HG03571 (cell line): Measurements from ENCODE around the gene ARMH4.

ENCODE experiments used
- ATAC-seq: cut with Tn5 transposase; IDR thresholded peaks from one replicate; pipeline ENCODE4 v1.9.1; 2021; ENCODE audit not compliant: unreplicated experiment

The ARMH4 gene

GRCh38 chr14:58055497-58056010, 96.5 kb downstream of the ARMH4 start:
- ATAC-seq: no peak

GRCh38 chr14:58054100-58054499, 97.9 kb downstream of the ARMH4 start:
- ATAC-seq: no peak

DNA sequence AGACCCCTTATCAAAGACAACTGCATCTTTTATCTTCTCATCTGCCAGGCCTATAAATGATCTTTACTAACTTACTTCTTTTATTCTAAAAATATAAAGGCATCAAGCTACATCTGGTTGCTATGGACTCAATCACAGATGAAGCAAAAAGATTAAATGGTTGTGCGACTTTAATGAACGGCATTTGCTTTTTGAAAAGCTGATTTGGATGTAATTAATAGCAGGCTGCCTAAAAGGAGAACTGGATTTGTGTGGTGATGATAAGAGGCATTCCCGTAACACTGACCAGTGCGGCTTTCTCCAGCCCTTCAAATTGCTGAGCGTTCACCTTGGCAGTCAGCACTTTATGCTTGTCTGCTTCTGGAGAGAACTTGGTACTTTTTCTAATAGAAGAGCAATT, 103.8 kb downstream of the ARMH4 start:
- no peak for ATAC-seq

GRCh38 chr14:58027904-58028303, 124.1 kb downstream of the ARMH4 start:
- no peak for ATAC-seq

DNA sequence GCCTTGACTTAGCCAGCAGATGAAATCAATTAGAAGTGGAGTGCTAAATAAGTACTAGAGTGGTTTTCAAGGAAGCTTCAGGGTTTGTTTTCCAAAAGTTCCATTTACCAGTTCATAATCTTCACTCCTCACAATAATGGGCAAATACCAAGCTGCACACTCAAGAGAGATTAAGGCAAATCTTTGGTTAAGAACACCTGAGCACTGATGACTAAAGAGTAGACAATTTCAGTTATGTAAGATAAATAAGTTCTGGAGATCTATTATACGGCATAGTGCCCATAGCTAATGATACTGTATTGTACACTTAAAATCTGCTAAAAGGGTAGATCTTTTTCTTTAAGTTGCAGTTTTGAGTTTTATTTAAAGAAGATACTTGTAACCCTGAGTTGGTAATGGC, 125.0 kb downstream of the ARMH4 start:
- no peak for ATAC-seq

GRCh38 chr14:58026219-58026618, 125.8 kb downstream of the ARMH4 start:
- no peak for ATAC-seq

DNA sequence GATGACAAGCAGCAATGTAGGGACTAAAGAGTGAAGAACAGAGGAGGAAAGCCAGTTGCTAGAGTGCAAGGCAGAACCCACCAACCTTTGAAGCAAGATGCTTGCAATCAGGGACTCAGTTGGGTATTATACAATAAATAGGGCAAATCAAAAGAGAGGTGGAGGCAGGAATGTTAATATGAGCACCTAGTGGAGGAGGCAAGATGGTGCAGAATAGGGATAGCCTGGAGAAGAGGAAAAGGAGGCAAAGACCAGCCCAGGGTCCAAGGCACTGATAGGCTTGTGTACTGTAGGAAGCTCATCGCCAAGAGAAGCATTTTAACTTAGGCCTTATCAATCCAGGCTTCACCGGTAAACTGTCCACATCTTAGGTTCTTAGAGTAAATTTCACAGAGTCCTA, 137.2 kb downstream of the ARMH4 start:
- ATAC-seq: no peak

DNA sequence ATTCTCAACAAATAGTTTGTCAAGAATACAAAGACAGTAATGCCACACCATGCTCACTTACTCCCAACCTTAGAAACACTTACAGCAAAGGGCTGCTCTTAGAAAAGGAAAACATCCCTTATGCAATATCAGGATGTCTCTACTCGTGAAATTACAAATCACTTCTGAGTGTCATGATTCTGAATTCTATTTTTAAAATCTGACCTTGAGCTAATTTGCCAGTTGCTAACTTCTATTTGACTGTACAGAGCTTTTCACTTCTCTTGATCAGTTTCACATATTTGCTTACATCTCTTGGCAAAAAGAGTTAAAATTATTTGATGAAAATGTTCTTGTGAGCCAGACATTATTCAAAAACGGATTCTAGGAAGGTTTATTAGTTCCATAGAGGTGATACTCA, 149.4 kb downstream of the ARMH4 start:
- ATAC-seq: no peak

DNA sequence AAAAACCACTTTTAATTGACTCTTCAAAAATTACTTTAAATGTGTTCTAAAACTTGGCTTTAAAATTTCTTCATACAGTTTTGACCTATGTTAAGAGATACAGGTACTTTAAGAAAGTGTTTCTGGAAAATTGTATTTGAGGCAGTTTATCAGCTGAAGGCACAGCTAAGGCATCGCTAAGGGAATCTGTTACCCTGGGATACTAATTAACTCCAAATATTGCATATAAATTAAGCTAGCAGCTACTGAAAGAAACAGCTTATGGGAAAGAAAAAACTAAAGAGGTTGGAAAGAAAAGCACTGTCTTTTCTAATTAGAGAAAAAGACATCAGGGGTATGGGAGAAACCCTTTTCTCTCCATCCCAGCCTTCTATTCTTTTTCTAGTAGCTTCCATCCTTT, 152.0 kb downstream of the ARMH4 start:
- ATAC-seq: no peak

GRCh38 chr14:57999471-57999870, 152.5 kb downstream of the ARMH4 start:
- ATAC-seq: no peak

GRCh38 chr14:57998766-57999165, 153.2 kb downstream of the ARMH4 start:
- no peak for ATAC-seq

DNA sequence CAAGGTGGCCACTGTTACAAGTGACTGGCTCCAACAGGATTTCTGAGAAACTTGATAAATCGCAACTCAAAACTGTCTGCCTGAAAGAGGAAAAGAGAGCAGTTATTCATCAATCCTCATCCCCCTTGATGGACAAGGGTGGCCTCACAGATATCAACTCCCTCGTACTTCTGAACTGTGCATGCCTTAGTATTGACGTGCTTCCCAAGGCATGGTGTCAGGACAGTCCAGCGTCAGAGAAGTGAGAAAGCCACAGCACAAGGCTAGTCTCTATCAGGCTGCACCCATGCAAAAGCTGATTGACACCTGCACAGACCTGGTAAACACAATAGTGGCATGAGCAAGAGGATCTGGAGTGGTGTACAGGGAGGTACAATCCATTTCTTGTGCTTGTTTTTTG, 160.7 kb downstream of the ARMH4 start:
- no peak for ATAC-seq

DNA sequence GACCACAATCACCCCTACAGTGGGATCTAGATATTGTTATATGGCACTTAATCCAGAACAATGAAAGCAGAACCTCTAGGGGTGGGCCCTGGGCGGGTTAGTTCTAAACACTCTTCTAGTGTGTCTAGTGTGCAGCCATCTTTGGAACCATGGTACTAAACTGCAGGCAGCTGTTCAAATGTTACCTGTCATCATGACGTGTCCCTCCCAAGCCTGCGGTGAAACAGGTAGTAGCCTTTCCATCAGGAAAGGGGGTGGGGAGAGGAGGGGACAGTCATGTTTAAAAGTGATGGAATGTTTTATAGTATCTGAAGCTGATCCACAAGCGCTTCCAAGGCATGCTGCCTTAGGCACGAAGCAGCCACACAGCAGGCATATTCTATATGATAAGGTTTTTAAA, 163.6 kb downstream of the ARMH4 start:
- no peak for ATAC-seq

DNA sequence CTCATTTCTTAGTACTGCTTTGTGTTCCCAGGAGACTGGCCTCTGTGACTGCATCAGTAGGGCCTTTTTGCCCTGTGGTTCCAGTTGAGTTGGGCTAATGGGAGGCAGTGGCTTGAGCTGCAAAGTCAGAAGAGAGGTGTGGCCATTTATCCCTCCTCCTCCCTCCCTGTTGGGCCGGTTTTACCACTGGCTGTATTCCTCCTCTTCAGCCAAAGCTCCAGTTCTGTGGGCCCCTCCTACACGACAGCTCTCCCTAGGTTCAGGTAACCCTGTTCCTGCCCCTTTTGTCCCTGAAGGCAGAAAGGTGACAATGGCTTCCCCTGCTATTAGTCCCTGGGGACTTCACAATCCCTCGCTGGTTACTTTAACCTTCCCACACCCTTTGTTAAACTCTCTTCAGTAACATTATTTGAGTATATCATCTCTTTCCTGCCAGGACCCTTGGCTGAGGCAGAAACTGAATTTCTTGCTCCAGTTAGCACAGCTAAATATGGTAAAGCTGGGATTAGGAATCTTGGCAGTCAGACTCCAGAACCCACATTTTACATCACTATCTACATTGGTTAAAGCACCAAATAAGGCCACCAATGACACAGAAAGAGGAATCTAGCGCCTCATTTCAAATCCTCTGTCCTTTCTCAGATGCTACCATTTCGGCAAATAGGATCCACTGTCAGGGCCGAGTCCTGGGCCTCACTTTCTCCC, 164.3 kb downstream of the ARMH4 start:
- ATAC-seq: no peak

- no peak for ATAC-seq
Observed at GRCh38 chr14:57987051-57987450, 165.0 kb downstream of the ARMH4 start.

GRCh38 chr14:57982804-57983634, 169.0 kb downstream of the ARMH4 start:
- no peak for ATAC-seq

- no peak for ATAC-seq
Observed at GRCh38 chr14:57981817-57982560, 170.0 kb downstream of the ARMH4 start.

GRCh38 chr14:57979376-57980048, 172.5 kb downstream of the ARMH4 start:
- ATAC-seq: no peak

- no peak for ATAC-seq
Observed at GRCh38 chr14:57976701-57977100, 175.3 kb downstream of the ARMH4 start.

DNA sequence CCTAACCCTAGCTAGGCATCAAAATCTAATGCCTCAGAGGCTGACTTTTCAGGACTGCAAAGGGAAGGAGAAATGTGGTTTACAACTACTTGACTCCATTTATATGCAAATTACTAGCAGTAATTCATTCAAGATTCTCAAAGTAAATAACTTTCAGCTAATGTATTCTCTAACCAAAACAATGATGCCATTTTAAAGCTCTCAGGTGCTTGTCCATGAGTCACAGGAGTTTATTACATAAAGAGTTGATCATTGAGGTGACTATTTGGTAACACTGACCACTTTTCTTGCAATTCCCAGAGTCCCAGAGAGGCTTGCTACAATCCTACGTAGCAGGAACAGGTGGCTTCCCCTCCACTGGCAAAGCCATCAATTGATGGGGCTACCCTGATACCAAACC, 177.1 kb downstream of the ARMH4 start:
- no peak for ATAC-seq

GRCh38 chr14:57970594-57970993, 181.4 kb downstream of the ARMH4 start:
- no peak for ATAC-seq
